Loucy (cell line): ENCODE measurements around the gene NBL1.
A peak's percentile ranks its signal among the peaks of the same experiment; 100 is the strongest.

Experiments
- H2AFZ ChIP-seq: fragments of 200-600 bp; sonication (generic); 2 replicates; pipeline ENCODE4 v1.6.0; 2016; ENCODE audit warnings: antibody characterized with exemption, mild to moderate bottlenecking, low read length, moderate library complexity
- H3F3A ChIP-seq: fragments of 200-600 bp; 2 replicates; pipeline ENCODE4 v1.6.0; 2016; ENCODE audit warnings: antibody characterized with exemption, low read depth, mild to moderate bottlenecking
- H3K27me3 ChIP-seq: fragments of 200-600 bp; sonication (generic); 2 replicates; pipeline ENCODE4 v1.6.1; 2014; ENCODE audit warnings: low read length, mild to moderate bottlenecking; ENCODE audit not compliant: insufficient read depth, poor library complexity, severe bottlenecking
- H3K36me3 ChIP-seq: fragments of 200-600 bp; sonication (generic); 2 replicates; pipeline ENCODE4 v1.6.1; 2016; ENCODE audit warnings: low read length; ENCODE audit not compliant: insufficient read depth
- H3K4me1 ChIP-seq: fragments of 200-600 bp; sonication (generic); 2 replicates; pipeline ENCODE4 v1.5.1; 2014; ENCODE audit warnings: low read length, mild to moderate bottlenecking; ENCODE audit not compliant: insufficient read depth, poor library complexity, severe bottlenecking
- H3K4me2 ChIP-seq: fragments of 200-600 bp; sonication (generic); 2 replicates; pipeline ENCODE4 v1.6.0; 2014; ENCODE audit warnings: antibody characterized with exemption, low read length, low read depth, mild to moderate bottlenecking; ENCODE audit not compliant: poor library complexity, severe bottlenecking
- H3K4me3 ChIP-seq: fragments of 200-600 bp; sonication (generic); 2 replicates; pipeline ENCODE4 v1.5.1; 2014; ENCODE audit warnings: low read length, mild to moderate bottlenecking, mixed read lengths; ENCODE audit not compliant: poor library complexity, severe bottlenecking
- H3K79me2 ChIP-seq: fragments of 200-600 bp; sonication (generic); 2 replicates; pipeline ENCODE4 v1.6.1; 2014; ENCODE audit warnings: low read length; ENCODE audit not compliant: insufficient read depth
- H3K9ac ChIP-seq: fragments of 200-600 bp; sonication (generic); 2 replicates; pipeline ENCODE4 v1.6.0; 2014; ENCODE audit warnings: mild to moderate bottlenecking, low read depth, low read length, moderate library complexity; ENCODE audit not compliant: poor library complexity, severe bottlenecking
- H3K9me2 ChIP-seq: fragments of 200-600 bp; sonication (generic); replicated peaks from 2 replicates; pipeline ENCODE4 v1.6.1; 2016; ENCODE audit warnings: low read depth, low read length, mixed read lengths
- H3K9me3 ChIP-seq: fragments of 200-600 bp; sonication (generic); 2 replicates; pipeline ENCODE4 v1.6.1; 2014; ENCODE audit warnings: mild to moderate bottlenecking, antibody characterized with exemption, low read length, low read depth; ENCODE audit not compliant: insufficient read depth
- H4K20me1 ChIP-seq: fragments of 200-600 bp; sonication (generic); 2 replicates; pipeline ENCODE4 v1.6.0; 2014; ENCODE audit warnings: antibody characterized with exemption, low read length, mild to moderate bottlenecking; ENCODE audit not compliant: insufficient read depth, poor library complexity, severe bottlenecking
- EZH2phosphoT487 ChIP-seq: fragments of 200-600 bp; IDR thresholded peaks from 2 replicates; pipeline ENCODE4 v1.6.1; 2018; ENCODE audit warnings: antibody characterized with exemption, mild to moderate bottlenecking, moderate library complexity, borderline replicate concordance
- TF ChIP-seq, protein P1 (sequence below): fragments of 200-600 bp; sonication (generic); conservative IDR thresholded peaks from 2 replicates; pipeline ENCODE4 v1.5.1; 2014; ENCODE audit warnings: mild to moderate bottlenecking, antibody characterized with exemption, low read length

NBL1 gene

DNA sequence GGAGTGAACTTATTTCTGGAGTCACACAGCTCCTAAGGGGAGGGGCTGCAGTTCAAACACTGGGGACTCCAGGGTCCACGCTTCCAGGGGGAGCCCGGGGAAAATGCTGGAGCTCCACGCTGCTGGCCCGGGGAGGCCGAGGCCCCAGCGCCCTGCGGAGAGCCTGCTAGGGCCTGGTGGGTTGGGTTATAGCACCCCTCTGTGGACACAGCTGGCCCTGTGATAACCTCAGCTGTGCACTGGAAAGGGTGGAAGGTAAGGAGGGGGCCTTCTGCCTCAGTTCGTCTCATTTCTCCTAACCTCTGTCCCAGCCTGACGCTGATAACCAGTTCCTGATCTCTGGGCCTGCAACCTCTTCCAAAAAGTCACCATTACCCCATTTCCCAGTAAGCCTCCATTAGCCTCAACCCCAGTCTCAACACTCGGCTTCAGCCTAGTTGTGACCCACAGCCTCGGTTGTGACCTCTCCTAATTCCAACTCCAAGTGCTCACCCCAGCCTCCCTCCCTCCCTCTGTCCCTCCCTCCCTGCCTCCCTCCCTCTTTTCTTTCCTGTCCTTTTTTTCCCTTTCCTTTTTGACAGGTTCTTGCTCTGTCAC lies 7.1 kb downstream of the NBL1 start:
- Histone ChIP-seq H3K27me3 (no peaks in the 10 kb centered on the region), H3K4me3 (peak overlapping the region; percentile 37), H3K79me2 (no peaks in the 10 kb centered on the region), H3K36me3 (no peaks in the 10 kb centered on the region), H3K4me1 (peaks cover 10% of the 10 kb centered on the region), H2AFZ (peak overlapping the region; percentile 66), H3K9ac (no peak overlapping the region), H3K9me3 (no peaks in the 10 kb centered on the region), H4K20me1 (no peaks in the 10 kb centered on the region), H3F3A (no peaks in the 10 kb centered on the region), H3K4me2 (peak overlapping the region; percentile 59), H3K9me2 (no peaks in the 10 kb centered on the region)
- TF ChIP-seq, protein P1, sequence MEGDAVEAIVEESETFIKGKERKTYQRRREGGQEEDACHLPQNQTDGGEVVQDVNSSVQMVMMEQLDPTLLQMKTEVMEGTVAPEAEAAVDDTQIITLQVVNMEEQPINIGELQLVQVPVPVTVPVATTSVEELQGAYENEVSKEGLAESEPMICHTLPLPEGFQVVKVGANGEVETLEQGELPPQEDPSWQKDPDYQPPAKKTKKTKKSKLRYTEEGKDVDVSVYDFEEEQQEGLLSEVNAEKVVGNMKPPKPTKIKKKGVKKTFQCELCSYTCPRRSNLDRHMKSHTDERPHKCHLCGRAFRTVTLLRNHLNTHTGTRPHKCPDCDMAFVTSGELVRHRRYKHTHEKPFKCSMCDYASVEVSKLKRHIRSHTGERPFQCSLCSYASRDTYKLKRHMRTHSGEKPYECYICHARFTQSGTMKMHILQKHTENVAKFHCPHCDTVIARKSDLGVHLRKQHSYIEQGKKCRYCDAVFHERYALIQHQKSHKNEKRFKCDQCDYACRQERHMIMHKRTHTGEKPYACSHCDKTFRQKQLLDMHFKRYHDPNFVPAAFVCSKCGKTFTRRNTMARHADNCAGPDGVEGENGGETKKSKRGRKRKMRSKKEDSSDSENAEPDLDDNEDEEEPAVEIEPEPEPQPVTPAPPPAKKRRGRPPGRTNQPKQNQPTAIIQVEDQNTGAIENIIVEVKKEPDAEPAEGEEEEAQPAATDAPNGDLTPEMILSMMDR = peak; percentile 83
- no peak for TF ChIP-seq EZH2phosphoT487

DNA sequence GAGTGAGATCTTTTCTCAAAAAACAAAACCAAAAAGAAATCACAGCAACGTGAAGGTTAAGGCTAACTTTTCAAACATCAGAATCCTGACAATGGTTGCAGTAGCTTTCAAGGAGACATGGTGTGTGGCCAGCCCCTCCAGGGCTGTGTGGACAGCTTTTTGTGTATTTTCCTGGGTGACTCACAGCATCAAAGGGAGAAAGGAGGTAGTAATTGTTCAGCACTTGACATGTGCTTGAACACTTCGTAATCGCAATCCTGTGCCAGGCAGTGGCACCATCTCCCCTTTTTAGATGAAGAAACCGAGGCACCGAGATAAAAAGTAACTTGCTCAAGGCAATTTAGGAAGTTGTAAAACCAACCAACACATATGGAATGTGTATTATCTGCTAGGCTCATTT lies 10.3 kb downstream of the NBL1 start:
- H3K4me1 ChIP-seq = peaks cover 10% of the 10 kb centered on the region
- H3K9me3 ChIP-seq = no peaks in the 10 kb centered on the region
- TF ChIP-seq, protein P1 = no peak
- no peak for TF ChIP-seq EZH2phosphoT487
- H3K4me3 ChIP-seq = no peak overlapping the region
- H3K4me2 ChIP-seq = no peak overlapping the region
- H3K27me3 ChIP-seq = no peaks in the 10 kb centered on the region
- no peaks in the 10 kb centered on the region for H3F3A ChIP-seq
- no peak overlapping the region for H3K9ac ChIP-seq
- no peaks in the 10 kb centered on the region for H4K20me1 ChIP-seq
- H3K36me3 ChIP-seq = no peaks in the 10 kb centered on the region
- no peak overlapping the region for H2AFZ ChIP-seq
- no peaks in the 10 kb centered on the region for H3K79me2 ChIP-seq
- no peaks in the 10 kb centered on the region for H3K9me2 ChIP-seq

DNA sequence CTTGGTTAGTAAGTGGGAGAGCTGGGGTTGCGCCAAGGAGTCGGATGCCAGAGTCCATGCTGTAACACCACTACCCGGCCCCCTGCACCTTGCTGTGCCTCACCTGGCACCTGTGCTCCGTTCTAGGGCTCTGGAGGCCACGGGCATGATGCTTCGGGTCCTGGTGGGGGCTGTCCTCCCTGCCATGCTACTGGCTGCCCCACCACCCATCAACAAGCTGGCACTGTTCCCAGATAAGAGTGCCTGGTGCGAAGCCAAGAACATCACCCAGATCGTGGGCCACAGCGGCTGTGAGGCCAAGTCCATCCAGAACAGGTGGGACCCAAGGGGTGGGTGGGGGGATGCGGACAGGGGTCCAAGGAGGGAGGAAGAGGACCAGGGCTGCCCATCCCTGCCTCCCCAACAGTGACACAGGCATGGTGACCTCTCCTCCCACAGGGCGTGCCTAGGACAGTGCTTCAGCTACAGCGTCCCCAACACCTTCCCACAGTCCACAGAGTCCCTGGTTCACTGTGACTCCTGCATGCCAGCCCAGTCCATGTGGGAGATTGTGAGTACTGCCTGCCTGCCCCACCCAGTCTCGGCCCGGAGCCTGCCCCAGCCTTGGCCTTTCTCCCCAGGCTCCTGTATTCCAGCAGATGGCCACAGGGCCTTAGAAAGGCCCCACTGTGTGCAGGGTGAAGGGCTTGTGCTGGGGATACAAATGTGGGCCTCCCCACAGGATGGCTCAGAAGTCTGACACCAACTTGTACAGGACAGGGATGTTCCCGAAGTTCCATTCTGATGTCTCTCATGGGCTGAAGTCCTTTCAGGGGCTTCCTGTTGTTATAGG lies 11.0 kb downstream of the NBL1 start:
- Histone ChIP-seq H3K9me2 (no peaks in the 10 kb centered on the region), H3K79me2 (no peaks in the 10 kb centered on the region), H3K36me3 (no peaks in the 10 kb centered on the region), H3K27me3 (no peaks in the 10 kb centered on the region), H3K9ac (no peak overlapping the region), H3K4me1 (peaks cover 10% of the 10 kb centered on the region), H3K9me3 (no peaks in the 10 kb centered on the region), H3K4me3 (no peak overlapping the region), H3K4me2 (no peak overlapping the region), H4K20me1 (no peaks in the 10 kb centered on the region), H3F3A (no peaks in the 10 kb centered on the region), H2AFZ (no peak overlapping the region)
- TF ChIP-seq, protein P1 = no peak
- TF ChIP-seq EZH2phosphoT487 = no peak
